ENCODE results near the gene GTF2I. TPM values are rescaled to one million over a fixed set of nuclear protein-coding genes. Genes with fewer than 3 reads are reported as not detected.
"Not testable (repeated sequence)": the region's sequence is repeated elsewhere in the genome, so short reads cannot be mapped to it uniquely, and the experiment has no call there.

GTF2I gene
- total RNA-seq, 1 experiment from 2014 or later: 94.3 TPM

DNA sequence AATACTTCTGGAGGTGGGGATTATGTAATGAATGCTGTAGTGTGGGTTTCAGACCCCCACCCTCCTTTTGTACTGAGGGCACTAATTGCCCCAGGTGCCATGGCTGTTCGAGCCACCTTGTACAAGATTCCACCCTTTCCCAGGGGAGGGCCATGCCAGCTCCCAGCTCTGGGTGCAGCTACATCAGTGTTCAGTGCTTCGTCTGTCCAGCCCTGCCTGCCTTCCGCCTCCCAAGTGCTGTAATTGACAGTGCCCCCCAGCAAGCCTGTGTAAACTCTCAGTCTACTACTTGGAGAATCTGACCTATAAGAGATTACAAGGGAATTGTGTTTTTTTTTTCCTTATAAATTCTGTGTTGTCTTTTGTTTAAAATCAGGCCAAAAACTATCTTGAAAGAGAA lies 33.0 kb downstream of the GTF2I start:
- in situ Hi-C loops (cut with HindIII; ENCODE audit: low pct_unique_long_range_greater_than_20kb, low sequenced_read_pairs): no loop called here
- no peak for DNase-seq (ENCODE audit: low read depth)

GRCh38 chr7:74704419-74704818 lies 46.9 kb downstream of the GTF2I start:
- in situ Hi-C loops (cut with HindIII; ENCODE audit: low pct_unique_long_range_greater_than_20kb, low sequenced_read_pairs); DNase-seq (ENCODE audit: low read depth): not testable (repeated sequence)

DNA sequence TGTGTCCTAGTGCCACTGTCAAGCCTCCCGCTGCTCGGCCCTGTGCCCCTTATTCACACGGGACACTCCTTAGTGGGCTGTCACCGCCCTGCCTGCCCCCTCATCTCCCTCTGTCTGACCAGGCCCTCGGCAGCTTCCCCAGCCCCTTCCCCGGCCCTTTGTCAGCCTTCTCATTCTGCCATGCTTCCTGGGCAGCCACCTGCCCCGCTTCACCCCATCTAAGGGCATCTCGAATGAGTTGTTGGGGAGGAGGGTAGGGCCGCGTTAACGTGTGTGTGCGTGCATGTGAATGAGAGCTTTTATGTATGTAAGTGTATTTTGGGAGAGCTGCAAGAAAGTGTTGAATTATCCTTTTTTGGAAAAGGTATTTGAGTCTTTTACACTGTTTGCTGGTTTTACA lies 49.7 kb downstream of the GTF2I start:
- DNase-seq (ENCODE audit: low read depth): no peak
- in situ Hi-C loops (cut with HindIII; ENCODE audit: low pct_unique_long_range_greater_than_20kb, low sequenced_read_pairs): no loop called here

DNA sequence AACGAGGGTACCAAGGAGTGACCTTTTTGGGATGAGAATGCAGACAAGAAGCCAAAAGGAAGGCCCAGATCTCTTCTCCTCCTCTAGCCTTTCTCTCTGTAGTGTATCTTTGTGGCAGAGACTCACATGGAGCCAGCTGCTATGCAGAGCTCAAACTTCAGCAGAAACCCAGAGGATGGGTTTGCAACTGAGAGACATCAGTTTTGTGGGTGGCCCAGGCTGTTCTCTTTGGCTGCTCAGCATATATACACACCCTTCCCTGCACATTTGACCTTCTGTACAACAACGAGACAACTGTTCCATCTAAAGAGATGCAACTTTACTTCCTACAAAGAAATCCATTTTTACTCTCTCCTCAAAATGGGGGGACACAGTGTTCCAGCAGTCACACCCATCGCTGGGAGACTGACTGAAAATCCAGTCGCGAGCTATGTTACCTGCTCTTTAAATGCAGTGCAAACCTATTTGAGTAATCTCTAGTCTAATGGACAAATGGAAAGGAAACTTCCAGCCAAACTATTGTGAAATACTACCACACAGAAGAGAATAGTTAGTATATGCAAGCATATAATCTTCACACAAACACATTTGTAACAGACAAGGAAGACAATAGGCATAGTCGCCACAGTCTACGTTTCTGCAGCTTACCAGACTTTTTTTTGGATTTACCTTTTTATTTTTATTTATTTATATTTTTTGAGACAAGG lies 51.2 kb downstream of the GTF2I start:
- in situ Hi-C loops (cut with HindIII; ENCODE audit: low pct_unique_long_range_greater_than_20kb, low sequenced_read_pairs): no loop called here
- no peak for DNase-seq (ENCODE audit: low read depth)

- DNase-seq (ENCODE audit: low read depth): no peak
- in situ Hi-C loops (cut with HindIII; ENCODE audit: low pct_unique_long_range_greater_than_20kb, low sequenced_read_pairs): no loop called here
Measured at GRCh38 chr7:74709880-74710671, 52.6 kb downstream of the GTF2I start.

- in situ Hi-C loops (cut with HindIII; ENCODE audit: low pct_unique_long_range_greater_than_20kb, low sequenced_read_pairs): no loop called here
- DNase-seq (ENCODE audit: low read depth): no peak
Measured at GRCh38 chr7:74713567-74713966, 56.0 kb downstream of the GTF2I start.

GRCh38 chr7:74717889-74718288 lies 60.4 kb downstream of the GTF2I start:
- DNase-seq (ENCODE audit: low read depth): no peak
- in situ Hi-C loops (cut with HindIII; ENCODE audit: low pct_unique_long_range_greater_than_20kb, low sequenced_read_pairs): no loop called here

DNA sequence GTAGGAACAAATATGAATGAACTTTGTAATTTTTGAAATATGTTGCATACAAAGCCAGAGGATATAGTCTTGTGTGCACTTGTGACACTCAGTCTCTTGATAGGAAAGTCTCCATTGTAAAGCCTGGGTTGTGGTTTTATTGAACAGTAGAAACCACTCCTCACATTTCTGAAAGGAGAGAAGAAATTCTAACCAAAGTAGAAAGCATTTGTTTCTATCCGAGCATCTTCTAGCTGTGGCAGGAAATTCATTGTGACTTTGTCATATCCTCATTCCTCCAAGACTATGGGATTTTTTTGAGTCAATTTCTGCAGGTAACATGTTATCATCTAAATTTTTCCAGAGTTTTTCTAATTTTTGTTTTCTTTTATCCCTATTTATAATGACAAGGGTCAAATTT lies 60.8 kb downstream of the GTF2I start:
- in situ Hi-C loops (cut with HindIII; ENCODE audit: low pct_unique_long_range_greater_than_20kb, low sequenced_read_pairs): no loop called here
- DNase-seq (ENCODE audit: low read depth): no peak

- in situ Hi-C loops (cut with HindIII; ENCODE audit: low pct_unique_long_range_greater_than_20kb, low sequenced_read_pairs): no loop called here
Measured at GRCh38 chr7:74722153-74722552, 64.6 kb downstream of the GTF2I start.

DNA sequence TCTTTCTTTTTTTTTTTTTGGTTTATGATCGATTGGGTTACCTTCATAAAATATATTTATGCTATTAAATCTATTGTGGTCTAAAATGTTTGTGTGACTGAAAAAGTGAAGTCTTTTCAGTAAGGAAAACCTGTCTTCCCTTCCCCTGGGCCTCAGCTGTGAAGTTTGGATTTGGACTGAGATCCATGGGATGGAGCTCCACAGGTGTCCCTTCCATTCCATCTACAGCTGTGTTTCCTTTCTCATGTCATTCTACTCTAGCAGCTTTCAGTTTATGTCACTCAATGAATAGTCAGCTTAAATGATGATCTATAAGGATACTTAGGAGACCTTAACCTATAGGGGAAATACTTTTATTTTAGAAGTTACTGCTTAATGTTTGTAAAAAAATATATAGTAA lies 68.3 kb downstream of the GTF2I start:
- DNase-seq (ENCODE audit: low read depth): no peak
- in situ Hi-C loops (cut with HindIII; ENCODE audit: low pct_unique_long_range_greater_than_20kb, low sequenced_read_pairs): no loop called here

More at GRCh38 chr7:74722153-74722552, 64.6 kb downstream of the GTF2I start:
- no peak for DNase-seq (ENCODE audit: low read depth)

DNA sequence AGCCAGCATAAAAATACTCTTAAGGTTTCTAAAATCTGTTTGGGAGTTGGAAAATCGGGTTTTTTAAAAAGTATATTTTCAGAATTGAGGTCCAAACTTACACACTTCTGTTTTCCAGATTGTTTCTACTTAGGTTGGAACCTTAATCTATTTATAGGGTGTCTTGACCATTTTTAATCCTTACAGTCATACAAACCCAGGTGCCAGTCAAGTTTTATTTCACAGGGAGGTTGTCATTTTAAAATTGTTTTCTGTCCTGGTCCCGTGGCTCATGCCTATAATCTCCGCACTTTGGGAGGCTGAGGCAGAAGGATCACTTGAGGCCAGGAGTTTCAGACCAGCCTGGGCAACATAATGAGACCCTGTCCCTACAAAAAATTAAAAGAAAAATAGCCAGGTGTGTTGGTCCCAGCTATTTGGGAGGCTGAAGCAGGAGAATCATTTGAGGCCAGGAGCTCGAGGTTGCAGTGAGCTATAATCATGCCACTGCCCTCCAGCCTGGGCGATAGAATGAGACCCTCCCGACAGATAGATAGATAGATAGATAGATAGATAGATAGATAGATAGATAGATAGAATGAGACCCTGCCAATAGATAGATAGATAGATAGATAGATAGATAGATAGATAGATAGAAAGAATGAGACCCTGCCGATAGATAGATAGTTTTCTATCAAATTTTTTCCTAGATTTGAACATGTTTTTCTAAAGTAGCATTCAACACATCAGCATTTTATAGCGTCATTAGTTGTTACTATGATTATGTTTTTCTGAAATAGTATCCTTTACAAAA lies 69.0 kb downstream of the GTF2I start:
- in situ Hi-C loops (cut with HindIII; ENCODE audit: low pct_unique_long_range_greater_than_20kb, low sequenced_read_pairs): no loop called here
- no peak for DNase-seq (ENCODE audit: low read depth)

GRCh38 chr7:74728686-74729085 lies 71.2 kb downstream of the GTF2I start:
- in situ Hi-C loops (cut with HindIII; ENCODE audit: low pct_unique_long_range_greater_than_20kb, low sequenced_read_pairs); DNase-seq (ENCODE audit: low read depth): not testable (repeated sequence)

DNA sequence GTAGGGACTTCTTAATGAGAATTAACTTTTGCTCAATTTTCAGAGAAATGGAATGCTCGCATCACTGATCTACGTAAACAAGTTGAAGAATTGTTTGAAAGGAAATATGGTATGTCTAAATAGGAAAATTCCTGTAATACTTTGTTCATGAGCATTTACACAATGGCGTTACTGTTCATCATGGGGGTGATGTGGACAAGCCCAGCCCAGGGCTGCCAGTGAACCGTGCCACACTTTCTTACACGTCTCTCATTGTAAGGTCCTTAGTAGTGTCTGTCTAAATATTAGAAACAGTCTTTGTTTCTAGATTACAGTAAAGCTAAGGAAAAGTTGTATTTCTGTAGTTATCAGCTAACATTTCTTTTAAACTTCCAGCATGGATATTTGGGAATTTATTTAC lies 72.7 kb downstream of the GTF2I start:
- in situ Hi-C loops (cut with HindIII; ENCODE audit: low pct_unique_long_range_greater_than_20kb, low sequenced_read_pairs); DNase-seq (ENCODE audit: low read depth): not testable (repeated sequence)

GRCh38 chr7:74739974-74740703 lies 82.6 kb downstream of the GTF2I start:
- in situ Hi-C loops (cut with HindIII; ENCODE audit: low pct_unique_long_range_greater_than_20kb, low sequenced_read_pairs); DNase-seq (ENCODE audit: low read depth): not testable (repeated sequence)

DNA sequence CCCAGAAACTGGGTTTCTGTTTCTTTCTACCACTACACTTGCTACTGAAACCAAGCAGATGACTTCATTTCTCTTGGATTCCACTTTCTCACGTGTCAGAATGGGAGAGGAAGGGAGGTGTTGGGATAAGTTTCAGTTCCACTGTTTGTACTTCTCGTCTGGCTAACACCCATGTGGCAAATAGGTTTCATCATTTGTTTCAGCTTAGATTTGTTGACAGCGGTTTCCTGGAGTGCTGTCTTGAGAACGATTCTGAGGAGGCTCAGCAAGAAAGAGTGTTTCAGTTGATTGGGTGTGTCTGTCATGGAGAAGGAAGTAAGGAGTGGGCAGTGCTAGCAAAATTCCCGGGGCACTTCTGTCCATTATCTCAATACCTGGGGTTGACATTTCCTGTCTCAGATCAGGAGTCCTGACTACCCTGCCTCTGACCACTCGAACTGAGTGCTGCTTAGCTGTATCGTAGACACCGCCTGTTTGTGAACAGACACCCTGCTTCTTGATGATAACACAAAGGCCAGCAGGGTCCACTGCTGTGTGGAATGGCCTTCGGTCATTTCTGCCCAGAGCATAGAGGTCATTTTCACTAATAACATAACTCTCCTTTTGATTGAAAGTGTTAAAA lies 86.5 kb downstream of the GTF2I start:
- DNase-seq (ENCODE audit: low read depth); in situ Hi-C loops (cut with HindIII; ENCODE audit: low pct_unique_long_range_greater_than_20kb, low sequenced_read_pairs): not testable (repeated sequence)

GRCh38 chr7:74753921-74754482 lies 96.5 kb downstream of the GTF2I start:
- in situ Hi-C loops (cut with HindIII; ENCODE audit: low pct_unique_long_range_greater_than_20kb, low sequenced_read_pairs); DNase-seq (ENCODE audit: low read depth): not testable (repeated sequence)

- DNase-seq (ENCODE audit: low read depth); in situ Hi-C loops (cut with HindIII; ENCODE audit: low pct_unique_long_range_greater_than_20kb, low sequenced_read_pairs): not testable (repeated sequence)
Measured at GRCh38 chr7:74756673-74757072, 99.2 kb downstream of the GTF2I start.

Data from Caki2 (cell line).